NCI-H524 treated with DMSO at 0.1 percent for 48 hours (cell line): ENCODE data around the gene NANP.

Experiments
- DNase-seq: peaks from one replicate; lab custom pipeline; 2025; lab: John Stamatoyannopoulos, UW

Gene NANP

DNA sequence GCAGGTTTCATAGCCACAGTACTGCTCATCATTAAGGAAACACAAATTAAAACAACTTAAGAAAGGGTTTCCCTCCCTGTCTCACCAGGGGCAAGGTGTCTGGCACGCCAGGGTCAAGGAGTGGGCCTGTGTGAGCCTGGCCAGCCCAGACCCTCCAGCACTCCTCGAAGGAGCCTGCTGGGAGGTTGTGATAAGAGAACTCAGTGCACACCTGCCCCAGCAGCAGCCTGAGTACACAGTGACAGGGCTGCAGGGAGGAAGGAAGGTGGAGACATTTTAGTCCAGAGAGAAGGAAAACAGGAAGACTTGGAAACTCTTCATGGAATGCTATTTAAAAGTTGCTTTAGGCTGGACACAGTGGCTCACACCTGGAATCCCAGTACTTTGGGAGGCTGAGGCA lies 52.6 kb downstream of the NANP start:
- no peak for DNase-seq

DNA sequence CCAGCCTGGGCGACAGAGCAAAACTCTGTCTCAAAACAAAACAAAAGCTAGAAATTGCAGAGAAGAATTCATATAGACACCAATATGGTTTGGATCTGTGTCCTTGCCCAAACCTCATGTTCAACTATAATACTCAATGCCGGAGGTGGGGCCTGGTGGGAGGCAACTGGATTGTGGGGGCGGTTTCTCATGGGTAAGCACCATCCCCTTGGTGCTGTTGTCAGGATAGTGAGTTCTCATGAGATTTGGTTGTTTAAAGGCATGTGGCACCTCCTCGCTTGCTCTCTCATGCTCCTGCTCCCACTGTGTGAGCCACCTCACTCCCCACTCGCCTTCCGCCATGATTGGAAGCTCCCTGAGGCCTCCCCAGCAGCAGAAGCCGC lies 53.7 kb downstream of the NANP start:
- DNase-seq, result no peak

- DNase-seq, result no peak
Observed at GRCh38 chr20:25567286-25567685, 56.5 kb downstream of the NANP start.

GRCh38 chr20:25566821-25567220 lies 57.0 kb downstream of the NANP start:
- DNase-seq, result no peak

- DNase-seq, result no peak
Observed at GRCh38 chr20:25565578-25566157, 58.1 kb downstream of the NANP start.

GRCh38 chr20:25563876-25564275 lies 59.9 kb downstream of the NANP start:
- DNase-seq, result no peak

GRCh38 chr20:25563362-25563761 lies 60.5 kb downstream of the NANP start:
- DNase-seq, result no peak
